ENCODE measurements around the gene AARS1.
"Not testable (repeated sequence)": the region's sequence is repeated elsewhere in the genome, so short reads cannot be mapped to it uniquely, and the experiment has no call there.

AARS1 gene

DNA sequence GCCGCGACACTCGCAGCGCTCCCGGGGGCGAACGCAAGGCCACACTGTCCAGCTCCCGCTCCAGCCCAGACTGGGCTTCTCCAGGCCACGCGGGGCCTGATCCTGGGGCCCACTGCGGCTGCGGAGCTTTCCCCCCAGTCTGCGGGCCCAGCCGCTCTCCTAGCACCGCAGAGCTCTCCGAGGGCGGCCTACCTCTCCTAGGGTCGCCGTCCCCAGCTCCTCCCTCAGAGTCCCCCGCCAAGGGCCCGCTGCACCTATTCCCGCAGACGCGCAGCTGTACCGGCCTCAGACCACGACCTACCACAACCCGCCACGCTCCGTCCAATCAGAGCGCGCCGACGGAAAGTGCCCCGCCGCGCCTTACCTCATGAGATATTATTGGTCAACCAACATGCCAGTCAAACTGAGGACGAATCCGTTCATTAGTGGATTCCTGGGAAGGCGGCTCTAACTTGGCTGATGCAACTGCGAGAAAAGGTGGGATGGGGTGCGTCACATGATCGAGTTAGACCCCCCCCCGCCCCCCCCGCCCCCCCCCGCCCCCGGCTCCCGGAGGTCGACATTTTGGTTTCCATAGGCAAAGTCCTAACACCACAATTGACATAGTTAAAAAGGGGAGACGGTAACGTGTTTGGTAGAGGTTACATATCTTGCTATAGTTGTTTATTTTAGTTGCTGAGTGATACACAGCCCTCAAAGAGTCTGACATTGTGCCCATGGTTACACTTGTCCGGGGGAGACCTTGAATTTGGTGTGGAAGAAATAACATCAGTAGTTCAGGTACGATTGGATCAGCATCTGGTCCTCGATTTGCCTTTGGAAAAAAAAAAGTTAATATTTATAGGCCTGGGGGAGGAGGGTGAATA, at the start of gene AARS1:
Gene AARS1 (minus strand): TSS at position 278 of the 866 bp plus-strand sequence. CDS start 6,743 bp downstream, outside the sequence.
- DNase-seq (ENCODE audit: low read depth) = peak; percentile 99

DNA sequence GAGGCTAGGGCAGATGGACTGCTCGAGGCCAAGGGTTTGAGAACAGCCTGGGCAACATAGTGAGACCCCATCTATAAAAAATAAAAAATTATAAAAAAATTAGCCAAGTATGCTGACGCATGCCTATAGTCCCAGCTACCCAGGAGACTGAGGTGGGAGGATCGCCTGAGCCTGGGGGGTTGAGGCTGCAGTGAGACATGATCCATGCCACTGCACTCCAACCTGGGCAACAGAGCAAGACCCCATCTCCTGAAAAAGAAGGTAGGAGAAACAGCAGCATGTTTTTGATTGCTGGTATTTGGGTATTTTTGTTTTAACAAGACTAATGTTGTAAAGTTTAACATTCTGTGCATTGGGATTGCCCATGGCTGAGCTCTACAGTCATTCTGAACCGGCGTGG, 48.5 kb upstream of the AARS1 start:
- no peak for DNase-seq (ENCODE audit: low read depth)

DNA sequence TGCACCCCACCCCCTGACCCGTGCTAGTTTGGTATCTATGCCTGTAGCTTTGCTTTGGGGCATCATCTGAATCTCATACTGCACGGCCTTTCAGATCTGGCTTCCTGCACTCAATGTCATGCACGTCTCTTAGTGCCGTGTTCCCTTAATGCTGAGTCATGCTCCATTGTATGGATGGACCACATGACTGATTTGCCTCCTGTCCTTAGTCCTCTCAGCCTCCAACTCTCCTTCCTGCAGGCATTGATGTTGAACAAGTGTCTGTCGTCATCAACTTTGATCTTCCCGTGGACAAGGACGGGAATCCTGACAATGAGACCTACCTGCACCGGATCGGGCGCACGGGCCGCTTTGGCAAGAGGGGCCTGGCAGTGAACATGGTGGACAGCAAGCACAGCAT, 43.4 kb upstream of the AARS1 start:
- not testable (repeated sequence) for DNase-seq (ENCODE audit: low read depth)

DNA sequence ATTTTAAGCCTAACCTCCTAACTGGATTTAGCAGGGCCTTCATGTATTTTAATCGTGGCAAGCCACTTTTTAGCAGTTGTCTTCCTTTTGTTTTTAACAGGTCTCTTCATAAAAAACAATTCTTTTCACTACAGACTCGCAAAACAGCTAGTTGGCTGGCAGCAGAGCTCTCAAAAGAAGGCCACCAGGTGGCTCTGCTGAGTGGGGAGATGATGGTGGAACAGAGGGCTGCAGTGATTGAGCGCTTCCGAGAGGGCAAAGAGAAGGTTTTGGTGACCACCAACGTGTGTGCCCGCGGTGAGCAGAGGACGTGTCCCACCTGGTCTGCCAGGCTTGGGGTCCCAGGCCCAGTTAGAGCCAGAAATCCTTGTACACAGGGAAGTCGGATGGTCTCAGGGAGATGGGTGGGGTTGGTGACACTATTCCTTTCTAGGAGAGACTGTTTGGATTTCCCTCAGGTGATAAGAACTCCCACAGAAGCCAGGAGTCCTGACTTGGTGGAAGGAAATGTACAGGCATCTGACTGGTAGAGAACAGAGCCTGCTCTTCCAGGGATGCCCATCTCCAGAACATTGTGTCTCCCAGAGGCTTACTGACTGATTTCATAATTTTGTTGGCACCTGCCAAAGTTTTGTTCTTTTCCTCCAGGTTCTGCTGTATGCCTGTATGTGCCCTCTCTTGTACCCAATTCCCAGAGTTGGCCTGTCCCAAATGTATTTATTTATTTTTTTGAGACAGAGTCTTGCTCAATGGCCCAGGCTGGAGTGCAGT, 42.5 kb upstream of the AARS1 start:
- no peak for DNase-seq (ENCODE audit: low read depth)

DNA sequence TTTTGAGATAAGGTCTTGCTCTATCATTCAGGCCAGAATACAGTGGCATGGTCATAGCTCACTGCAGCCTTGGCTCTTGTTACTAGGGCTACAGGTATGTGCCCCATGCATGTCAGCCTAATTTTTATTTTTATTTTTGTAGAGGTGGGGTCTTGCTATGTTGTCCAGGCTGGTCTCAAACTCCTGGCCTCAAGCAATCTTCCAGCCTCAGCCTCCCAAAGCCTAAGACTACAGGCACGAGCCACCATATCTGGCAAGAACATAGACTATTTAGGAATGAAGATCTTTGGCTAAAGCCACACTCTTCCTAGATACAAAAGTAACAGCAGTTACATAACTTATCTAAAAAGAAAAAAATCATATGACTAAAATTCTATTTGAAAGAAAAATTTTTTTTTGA, 41.8 kb upstream of the AARS1 start:
- DNase-seq (ENCODE audit: low read depth) = no peak

DNA sequence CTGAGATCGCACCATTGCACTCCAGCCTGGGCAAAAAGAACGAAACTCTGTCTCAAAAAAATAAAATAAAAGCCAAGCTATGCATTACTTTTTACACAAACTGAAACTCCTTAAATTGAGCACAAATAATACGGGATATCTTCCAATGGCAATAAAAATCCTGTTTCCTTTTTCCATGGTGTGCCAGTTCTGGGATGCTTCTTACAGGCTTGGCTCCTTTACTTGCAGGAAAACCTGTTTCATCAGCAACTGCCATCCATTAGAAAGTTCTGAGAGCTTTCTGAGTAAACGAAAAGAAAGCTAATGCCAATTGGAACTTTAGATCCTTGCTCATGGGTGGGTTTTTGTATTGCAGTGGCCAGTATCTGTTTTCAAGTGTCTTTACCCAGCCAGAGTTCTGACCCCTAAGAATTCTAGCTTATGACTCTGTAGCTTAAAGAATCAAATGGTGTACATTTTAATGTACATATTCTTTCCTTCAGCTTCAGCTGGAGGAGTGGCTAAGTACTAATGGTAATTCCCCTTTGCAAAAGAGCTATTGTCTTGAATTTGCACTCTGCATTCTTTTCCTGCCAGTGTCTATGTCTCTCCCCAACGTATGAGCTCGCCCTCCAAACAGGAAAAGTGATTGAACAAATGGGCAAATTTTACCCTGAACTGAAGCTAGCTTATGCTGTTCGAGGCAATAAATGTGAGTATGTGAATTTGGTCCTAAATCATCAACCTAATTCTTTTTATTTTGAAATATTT, 35.9 kb upstream of the AARS1 start:
- DNase-seq (ENCODE audit: low read depth) = no peak

DNA sequence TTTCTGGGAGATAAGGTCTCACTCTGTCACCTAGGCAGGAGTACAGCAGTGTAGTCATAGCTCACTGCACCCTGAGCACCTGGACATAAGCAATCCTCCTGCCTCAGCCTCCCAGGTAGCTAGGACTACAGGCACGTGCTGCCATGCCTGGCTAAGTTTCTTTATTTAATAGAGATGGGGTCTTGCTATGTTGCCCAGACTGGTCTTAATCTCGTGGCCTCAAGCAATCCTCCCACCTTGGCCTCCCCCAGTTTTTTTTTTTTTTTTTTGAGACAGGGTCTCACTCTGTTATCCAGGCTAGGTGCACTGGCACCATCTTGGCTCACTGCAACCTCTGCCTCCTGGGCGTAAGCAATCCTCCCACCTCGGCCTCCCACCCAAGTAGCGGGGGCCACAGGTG, 30.8 kb upstream of the AARS1 start:
- DNase-seq (ENCODE audit: low read depth) = no peak

DNA sequence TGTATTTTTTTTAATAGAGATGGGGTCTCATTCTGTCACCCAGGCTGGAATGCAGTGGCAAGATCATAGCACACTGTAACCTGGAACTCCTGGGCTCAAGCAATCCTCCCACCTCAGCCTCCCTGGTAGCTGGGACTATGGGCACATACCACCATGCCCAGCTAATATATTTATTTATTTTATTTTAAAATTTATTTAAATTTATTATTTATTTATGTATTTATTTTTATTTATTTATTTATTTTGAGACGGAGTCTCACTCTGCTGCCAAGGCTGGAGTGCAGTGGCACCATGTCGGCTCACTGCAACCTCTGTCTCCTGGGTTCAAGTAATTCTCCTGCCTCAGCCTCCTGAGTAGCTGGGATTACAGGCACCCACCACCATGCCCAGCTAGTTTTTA, 18.4 kb upstream of the AARS1 start:
- DNase-seq (ENCODE audit: low read depth) = not testable (repeated sequence)

DNA sequence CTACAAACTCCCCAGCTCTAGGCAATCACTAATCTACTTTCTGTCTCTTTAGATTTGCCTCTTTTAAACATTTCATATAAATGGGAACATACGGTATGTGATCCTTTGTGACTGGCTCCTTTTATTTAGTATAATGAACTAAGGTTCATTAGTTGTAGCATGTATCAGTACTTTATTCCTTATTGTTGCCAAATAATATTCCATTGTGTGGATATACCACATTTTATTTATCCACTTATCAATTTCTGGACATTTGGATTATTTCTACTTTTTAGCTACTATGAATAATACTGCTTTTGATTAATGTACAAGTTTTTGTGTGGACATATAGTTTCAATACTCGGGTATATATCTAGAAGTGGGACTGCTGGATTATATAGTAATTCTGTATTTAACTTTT, 17.6 kb upstream of the AARS1 start:
- no peak for DNase-seq (ENCODE audit: low read depth)

DNA sequence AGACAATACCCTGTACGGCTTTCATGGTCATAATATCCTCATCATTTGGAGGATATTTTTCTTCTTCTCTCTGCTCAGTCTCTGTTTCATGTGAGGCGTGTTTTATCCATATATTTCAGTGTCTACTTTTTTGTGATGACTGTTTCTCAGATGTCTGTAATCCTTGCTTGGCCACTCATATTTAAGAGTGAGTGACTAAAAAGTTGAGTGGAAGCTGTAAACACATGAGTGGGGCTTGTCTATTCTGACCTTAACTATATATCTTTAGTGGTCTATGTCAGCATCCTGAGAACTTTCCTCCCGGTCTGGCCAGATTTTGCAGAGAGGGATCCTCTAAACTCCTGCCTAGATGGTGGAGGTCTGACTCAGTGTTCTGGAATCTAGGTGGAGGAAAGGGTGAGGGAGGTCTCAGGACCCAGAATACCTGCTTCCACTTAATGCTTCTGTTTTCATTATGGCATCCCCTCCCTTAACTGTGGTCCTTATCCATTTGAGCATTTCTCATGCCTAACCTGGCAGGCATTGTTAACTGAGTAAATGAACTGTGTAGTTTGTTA, 15.7 kb upstream of the AARS1 start:
- no peak for DNase-seq (ENCODE audit: low read depth)

DNA sequence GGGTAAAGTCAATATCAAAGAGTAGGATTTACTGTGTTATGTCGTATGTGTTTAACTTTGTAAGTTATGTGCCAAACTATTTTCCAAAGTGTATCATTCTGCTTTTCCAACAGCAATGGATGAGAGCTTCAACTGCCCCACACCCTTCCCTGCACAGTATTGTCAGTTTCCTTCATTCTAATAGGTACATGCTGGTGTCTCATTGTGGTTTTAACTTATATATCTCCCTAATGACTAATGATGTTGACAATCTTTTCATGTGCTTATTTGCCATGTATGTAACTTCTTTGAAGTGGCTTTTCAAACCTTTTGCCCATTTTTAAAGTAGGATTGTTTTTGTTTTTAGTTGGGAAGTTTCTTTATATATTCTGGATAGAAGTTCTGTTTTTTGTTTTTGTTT, 13.4 kb upstream of the AARS1 start:
- no peak for DNase-seq (ENCODE audit: low read depth)

DNA sequence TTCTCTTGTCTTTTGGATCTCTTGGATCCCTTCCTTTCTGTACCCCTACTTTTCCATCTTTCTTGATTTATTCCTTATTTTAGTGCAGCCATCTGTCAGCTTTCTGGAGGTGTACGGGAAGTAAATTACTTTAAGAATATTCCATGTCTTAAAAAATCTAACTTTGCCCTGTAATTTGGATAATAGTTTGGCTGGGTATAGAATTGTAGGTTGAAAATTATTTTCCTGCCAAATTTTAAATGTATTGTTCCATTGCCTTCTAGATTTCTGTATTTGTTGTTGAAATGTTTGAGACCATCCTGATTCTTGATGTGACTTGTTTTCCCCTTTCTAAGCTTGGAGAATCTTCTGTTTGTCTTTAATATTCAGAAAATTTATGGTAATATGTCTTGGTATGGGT, 11.8 kb upstream of the AARS1 start:
- DNase-seq (ENCODE audit: low read depth) = no peak

DNA sequence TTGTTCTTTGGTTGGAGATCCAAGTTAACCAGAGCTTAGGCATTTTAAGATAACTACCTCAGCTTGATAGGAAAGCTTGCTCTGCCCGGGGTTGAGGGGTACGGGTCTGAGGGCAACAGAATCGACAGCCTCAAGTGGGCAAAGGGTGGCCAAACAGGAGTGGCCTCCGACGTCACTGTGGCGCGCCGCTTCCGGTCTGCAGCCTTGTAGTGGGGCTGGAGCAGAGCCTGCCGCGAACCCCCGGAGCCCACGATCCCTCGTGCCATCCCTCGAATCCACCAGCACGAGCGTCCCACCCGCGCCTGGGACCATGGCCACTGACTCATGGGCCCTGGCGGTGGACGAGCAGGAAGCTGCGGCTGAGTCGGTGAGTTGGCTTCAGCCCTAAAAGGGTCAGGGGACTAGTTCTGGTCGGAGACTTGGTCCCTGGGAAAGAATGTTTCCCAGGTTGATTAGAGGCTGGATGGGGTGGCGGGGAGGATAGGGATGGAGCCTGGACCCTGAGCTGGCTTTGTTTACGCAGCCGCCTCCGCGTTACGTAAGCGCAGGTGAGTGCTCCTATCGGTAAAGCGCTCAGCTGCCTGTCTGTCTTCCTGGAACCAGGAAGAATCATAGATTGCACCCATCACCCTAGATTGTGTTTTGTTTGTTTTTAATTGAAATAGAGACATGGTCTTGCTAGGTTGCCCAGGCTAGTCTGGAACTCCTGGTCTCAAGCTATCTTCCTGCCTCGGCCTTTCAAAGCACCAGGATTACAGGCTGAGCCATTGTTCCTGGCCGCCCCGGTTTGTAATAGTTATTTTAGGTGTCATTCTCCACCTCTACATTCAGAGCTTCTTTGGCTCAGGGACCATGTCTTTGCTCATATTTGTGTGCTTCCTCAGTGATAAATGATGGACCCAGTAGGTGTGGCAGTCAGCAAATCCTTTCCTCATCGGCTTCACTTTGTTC, 10.0 kb upstream of the AARS1 start, which contains the start of gene DDX19B:
Gene DDX19B (plus strand): TSS at position 199 of the 951 bp plus-strand sequence. CDS start 112 bp downstream, at position 311.
- DNase-seq (ENCODE audit: low read depth) = peak; percentile 68

DNA sequence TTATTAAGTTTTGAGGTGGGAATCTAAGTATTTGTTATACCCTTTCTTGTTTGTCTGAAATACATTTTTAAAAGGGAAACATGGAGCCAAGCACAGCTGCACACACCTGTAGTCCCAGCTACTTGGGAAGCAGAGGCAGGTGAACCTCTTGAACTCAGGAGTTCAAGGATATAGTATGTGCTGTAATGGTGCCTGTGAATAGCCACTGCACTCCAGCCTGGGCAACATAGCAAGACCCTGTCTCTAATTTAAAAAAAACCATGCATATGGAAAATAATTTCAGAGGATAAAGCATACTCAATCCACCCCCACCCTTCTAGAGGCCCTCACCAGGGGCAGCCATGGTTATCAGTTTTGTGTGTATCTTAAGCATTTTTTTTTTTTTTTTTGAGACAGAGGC, 6.3 kb upstream of the AARS1 start:
- DNase-seq (ENCODE audit: low read depth) = no peak

DNA sequence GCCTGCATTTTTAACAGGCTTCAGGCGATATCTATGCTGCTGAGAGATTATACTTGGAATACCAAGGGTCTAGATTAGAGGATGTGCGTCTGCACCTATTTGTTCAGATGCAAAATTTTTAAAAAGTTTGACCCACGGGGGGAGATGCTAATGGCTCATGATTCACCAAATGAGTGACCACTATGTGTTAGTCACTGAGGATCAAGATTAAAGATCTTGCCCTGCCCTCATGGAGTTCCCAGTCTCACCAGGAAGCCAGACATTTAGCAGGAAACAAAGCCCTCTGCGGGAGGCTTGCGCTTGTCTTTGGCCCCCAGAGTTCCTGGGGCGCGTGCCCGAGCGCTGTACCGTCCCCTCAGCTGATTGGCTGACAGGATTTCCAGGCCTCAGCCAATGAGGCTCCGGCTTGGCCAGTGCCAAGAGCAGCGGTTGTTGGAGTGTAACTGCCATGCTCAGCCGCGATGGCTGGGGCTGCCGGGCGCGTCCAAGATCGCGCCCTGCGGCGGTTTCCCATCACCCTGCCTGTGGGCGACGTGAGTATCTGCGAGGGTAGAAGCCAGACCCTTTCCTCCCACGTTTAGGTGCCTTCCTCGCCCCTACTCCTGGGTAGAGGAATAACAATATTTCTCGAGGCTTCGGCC, 5.2 kb upstream of the AARS1 start:
- no peak for DNase-seq (ENCODE audit: low read depth)

DNA sequence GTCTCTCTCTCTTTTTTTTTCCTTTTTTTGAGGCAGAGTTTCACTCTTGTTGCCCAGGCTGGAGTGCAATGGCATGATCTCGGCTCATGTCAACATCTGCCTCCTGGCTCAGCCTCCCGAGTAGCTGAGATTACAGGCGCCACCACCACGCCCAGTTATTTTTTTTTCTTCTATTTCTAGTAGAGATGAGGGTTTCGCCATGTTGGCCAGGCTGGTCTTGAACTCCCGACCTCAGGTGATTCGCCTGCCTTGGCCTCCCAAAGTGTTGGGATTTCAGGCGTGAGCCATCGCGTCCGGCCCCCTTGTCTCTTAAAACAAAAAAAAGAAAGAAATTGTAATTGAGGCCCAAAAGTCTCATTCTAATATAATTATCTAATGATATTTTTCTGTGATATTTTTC, 2.8 kb upstream of the AARS1 start:
- DNase-seq (ENCODE audit: low read depth) = not testable (repeated sequence)

DNA sequence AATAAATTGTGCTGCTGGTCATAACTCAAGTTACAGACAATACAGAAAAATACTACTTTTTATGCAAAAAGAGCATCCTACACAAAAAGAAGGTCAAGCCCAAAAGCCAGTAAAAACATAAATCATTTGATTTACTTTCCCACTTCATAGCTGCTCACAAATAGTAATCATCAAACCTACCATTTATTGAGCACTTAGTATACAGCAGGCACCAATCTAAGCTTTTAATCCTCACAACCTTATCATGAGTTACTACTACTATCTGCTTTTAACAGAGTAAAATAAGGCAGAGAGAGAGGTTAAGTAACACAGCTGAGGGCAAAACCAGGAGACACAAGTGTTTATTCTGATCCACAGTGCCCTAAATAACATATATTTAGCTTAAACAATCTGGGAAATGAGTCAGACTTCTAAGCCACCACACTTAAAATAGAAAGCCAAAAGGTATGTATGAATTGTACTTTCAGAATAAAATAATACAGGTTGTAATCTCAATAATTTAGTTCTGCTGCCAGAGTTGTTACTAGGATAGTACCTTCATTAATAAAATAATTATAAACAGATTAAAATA, 1.7 kb upstream of the AARS1 start:
- no peak for DNase-seq (ENCODE audit: low read depth)

DNA sequence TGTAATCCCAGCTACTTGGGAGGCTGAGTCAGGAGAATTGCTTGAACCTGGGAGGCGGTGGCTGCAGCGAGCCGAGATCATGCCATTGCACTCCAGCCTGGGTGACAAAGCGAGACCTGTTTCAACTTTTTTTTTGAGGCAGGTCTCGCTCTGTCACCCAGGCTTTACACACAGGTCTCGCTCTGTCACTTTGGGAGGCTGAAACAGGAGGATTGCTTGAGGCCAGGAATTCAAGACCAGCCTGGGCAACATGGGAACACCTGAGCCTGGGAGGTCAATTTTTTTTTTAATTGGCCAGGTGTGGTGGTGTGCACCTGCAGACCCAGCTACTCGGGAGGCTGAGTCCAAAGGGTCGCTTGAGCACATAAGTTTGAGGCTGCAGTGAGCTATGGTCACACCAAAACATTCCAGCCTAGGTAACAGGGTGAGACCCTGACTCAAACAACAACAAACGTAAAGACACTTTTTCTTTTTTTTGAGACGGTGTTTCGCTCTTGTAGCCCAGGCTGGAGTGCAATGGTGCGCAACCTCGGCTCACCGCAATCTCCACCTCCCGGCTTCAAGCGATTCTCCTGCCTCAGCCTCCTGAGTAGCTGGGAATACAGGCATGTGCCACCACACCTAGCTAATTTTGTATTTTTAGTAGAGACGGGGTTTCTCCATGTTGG, 1.9 kb downstream of the AARS1 start:
- not testable (repeated sequence) for DNase-seq (ENCODE audit: low read depth)

DNA sequence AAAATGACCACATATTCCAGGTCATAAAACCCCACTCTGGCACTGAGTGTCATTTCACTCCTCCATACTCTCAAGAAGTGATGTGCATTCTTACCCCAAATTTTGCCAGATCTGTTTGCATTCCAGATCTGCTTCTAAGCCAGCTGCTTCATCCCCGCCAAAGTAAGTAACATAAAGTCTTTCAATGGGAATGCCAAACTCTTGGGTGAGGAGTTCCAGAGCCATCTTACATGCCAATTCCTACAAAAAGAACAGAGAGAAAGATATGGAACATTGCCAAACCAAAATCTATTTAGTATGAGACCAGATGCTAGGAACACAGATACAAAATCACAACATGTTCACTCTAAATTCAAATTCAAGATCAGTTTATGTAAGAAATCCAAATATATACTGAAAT, 12.9 kb downstream of the AARS1 start:
- DNase-seq (ENCODE audit: low read depth) = no peak

DNA sequence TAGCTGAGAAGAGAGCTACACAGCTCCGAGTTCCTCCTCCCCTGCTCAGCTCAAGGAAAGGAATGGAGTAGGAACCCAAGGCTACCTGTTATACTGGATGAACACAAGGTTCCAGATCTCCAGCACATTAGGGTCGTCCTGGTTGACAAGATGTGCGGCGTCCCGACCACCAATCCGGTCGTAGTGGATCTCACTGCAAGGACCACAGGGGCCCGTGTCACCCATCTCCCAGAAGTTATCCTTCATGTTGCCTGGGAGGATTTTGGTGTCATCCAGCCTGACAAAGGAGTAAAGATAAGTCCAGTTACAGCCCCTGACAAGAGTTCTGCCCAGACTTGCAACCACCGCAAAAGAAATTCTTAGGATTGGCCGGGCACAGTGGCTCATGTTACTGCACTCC, 17.6 kb downstream of the AARS1 start:
- no peak for DNase-seq (ENCODE audit: low read depth)

Data from CMK (cell line).